GM18519 (cell line): ENCODE measurements around the gene N4BP3.

ENCODE experiments used
- ATAC-seq: cut with Tn5 transposase; IDR thresholded peaks from one replicate; pipeline ENCODE4 v1.9.1; 2021; ENCODE audit warnings: mild to moderate bottlenecking, moderate library complexity; ENCODE audit not compliant: unreplicated experiment, low FRiP score

The N4BP3 gene

GRCh38 chr5:178143901-178144300 is 30.6 kb downstream of the N4BP3 start:
- ATAC-seq = no peak

DNA sequence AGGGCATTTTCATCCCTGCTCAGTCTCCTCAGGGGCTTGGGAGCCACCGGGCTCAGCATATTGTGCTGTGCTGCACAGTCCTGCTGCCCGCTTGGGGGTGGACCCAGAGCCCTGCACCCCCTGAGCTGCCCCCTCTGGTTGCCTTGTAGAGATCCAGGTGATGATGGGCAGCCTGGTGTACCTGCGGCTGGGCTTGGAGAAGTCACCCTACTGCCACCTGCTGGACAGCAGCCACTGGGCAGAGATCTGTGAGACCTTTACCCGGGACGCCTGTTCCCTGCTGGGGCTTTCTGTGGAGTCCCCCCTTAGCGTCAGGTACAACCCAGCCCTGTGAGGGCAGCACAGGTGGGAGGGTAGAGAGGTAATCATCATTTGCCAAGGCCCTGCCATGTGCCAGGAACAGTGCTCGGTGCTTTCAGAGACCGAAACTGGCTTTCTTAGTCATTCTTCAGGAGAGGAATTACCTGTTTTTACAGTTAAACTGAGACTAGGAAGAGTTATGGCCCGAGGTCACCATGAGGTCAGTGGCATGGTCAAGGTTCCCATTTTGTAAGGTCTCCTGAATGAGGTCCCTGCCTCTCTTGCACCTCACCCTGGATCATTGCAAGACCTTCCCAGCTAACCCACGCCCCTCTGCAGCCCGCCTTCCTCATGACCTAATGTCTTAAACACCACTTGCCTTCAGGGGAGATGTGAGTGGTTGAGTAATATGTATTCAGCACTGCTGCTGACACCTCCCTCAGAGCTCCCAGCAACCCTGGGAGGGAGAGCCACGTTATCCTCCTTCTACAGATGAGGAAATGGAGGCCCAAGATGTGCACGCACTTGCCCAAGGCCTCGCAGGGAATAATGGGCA is 32.9 kb downstream of the N4BP3 start:
- no peak for ATAC-seq

DNA sequence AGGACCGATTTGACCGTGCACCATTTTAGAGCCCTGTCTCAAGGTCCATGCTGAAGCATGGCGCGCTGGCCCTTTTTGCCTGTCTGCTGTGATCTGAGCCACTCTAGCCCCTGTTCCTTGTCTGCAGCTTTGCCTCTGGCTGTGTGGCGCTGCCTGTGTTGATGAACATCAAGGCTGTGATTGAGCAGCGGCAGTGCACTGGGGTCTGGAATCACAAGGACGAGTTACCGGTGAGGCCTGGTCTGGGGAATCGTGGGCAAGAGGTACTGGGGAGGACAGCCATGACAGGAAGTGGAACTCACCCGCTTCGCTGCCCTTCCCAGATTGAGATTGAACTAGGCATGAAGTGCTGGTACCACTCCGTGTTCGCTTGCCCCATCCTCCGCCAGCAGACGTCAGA is 34.1 kb downstream of the N4BP3 start:
- no peak for ATAC-seq

GRCh38 chr5:178149199-178149932 is 36.0 kb downstream of the N4BP3 start:
- no peak for ATAC-seq

DNA sequence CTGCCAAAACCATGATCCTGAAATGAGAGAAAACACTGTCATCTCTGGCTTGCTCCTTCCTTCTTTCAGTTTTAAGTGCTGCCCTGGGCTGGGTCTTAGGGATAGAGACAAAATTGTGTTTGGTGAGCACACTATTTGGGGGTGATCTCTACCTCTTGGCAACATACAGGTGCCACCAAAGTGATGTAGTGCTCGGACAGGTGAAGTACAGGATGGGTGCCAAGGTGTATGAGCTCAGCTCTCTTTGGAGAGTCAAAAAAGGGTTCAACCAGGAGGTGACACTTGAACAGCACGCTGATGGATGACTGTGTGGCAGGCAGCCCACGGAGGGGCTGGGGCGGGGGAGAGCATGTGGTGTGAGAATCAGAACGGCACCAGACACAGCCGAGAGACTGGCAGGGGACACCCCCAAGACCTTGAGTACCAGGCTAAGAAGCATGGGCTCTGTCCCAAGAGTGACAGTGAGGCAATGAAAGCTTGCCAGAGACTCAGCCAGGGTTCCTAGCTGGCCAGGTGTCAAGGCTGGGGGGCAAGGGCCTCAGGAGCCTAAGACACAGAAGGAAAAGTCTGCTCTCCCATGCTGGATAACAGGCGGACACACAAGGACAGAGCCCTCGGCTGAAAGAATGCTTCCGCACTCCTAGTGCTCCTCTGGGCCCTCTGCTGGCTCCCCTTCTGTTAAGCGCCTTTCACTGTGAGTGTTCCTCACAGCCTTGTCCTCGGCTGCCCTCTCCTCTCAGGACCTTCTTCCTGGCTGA is 37.8 kb downstream of the N4BP3 start:
- no peak for ATAC-seq

DNA sequence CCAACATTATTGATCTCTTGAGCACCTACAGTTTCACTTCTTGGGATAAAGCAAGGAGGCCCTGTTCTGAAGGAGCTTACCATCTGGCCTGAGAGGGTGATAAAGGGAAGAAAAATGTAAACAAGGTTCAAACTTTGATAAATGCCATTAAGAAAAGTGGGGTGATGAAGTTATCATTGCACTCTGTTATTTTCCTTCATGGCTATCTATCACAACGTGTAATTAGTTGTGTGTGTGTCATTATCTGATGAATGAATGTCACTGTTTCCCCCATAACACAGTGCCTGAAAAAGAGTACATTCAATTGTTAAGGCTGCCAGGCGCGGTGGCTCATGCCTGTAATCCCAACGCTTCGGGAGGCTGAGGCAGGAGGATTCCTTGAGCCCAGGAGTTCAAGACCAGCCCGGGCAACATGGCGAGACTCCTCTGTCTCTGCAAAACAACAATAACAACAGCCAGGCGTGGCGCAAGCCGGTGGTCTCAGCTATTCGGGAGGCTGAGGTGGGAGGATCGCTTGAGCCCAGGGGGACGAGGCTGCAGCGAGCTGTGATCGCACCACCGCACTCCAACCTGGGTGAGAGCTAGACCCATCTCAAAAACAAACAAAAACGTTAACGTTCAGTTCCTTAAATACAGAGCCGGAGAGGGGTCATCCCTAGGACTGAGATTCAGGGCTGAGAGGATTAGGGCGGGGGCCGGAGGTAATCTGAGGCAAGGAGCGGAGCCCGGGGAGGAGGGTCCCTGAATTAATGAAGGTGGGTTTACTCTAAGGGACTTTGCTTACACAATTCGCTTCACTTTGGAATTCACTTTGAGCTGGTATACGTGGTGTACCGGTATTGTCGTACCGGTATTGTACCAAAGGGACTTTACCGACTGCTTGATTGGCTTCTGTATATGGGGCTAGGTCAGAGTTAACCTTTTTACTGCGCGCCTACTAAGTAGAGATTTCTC is 39.4 kb downstream of the N4BP3 start:
- ATAC-seq = no peak

- peak; percentile 96 for ATAC-seq
Observed at GRCh38 chr5:178153530-178154340, 40.4 kb downstream of the N4BP3 start, which contains the start of gene NHP2. Gene NHP2 (minus strand): TSS chr5:178153885. CDS start chr5:178153817, 68 bp downstream.

DNA sequence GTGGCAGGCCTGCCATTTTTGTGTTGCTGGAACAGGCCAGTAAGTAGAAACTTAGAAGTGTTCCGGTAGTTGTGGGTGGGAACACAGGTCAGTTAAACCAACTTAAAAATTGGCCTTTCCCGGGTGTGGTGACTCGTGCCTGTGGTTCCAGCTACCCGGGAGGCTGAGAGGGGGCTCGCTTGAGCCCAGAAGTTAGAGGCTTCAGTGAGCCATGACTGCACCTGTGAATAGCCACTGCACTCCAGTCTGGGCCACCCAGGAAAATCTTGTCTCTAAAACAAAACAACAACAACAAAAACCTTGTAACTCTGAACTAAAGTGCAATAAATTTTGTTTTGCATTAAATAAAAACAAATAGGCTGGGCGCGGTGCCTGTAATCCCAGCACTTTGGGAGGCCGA is 41.7 kb downstream of the N4BP3 start:
- ATAC-seq = no peak

GRCh38 chr5:178160176-178160575 is 46.8 kb downstream of the N4BP3 start:
- ATAC-seq = no peak

DNA sequence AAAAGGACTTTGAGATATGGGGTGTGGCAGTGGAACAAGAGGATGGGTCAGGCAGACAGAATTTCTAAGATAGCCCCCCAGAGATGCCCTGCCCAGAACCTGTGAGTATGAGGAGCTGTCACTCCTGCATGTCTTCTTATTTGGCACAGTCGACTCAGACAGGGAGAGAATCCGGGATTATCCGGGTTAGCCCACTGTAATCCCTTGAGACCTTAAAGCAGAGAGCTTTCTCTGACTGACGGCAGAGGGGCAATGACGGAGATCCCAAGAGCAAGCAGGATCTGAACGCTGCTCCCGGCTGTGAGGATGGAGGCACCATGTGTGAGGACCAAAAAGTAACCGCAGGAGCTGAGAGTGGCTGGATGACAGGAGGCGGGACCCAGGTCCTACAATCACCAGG is 49.1 kb downstream of the N4BP3 start:
- no peak for ATAC-seq

- no peak for ATAC-seq
Observed at GRCh38 chr5:178163772-178164735, 50.7 kb downstream of the N4BP3 start.

GRCh38 chr5:178165581-178165980 is 52.2 kb downstream of the N4BP3 start:
- no peak for ATAC-seq

DNA sequence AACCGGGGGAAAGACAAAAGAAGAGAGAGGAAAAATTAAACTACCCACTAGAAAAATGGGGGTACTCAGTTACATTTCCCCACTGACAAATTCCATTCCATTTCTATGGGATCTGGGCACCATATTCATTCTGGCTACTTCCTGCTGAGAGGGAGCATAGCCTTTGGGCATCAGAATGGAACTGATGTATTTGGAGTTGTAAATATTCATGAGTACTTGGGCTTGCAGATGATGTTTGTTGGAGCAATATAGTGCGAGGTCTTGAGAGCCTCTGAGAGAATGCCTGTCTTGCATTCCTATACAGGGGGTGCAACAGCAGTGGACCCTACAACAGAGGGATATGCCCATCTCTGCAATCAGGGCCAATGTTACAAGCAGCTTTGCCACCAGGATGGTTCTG is 57.1 kb downstream of the N4BP3 start:
- no peak for ATAC-seq

DNA sequence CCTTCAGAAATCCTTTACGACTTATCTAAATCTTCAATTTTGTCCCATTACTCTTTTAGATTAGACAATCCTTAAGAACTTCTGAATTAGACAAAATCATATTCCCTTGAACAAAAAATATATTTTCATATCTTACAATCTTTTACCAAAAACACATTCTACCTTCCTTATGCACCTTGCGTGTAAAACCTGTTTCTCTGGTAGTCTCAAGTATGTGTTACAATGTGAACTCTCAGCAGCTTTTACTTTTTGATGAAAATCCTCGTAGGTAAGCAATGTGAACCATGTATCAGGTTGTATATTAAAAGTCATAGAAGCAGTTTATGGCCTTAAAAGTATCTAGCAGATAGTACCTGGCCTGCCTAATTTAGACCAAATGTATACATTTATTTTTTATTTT is 61.1 kb downstream of the N4BP3 start:
- ATAC-seq = no peak
